Bronchial epithelial cell (primary cell): ENCODE results near the gene KLK1. TPM values are rescaled to one million over a fixed set of nuclear protein-coding genes. Genes with fewer than 3 reads are reported as not detected.

Source experiments
- DNase-seq: peaks from one replicate; pipeline ENCODE4 v3.0.0-alpha.2; 2010; ENCODE audit warnings: low read depth
- FAIRE-seq: peaks from 2 replicates; lab custom pipeline; 2011; peaks lifted over from hg19 to GRCh38; lab: Jason Lieb, UNC
- H3K27me3 ChIP-seq: 2 replicates; pipeline ENCODE4 v1.5.1; 2011; ENCODE audit warnings: low read length; ENCODE audit not compliant: control insufficient read depth, insufficient read depth
- H3K36me3 ChIP-seq: 2 replicates; pipeline ENCODE4 v1.5.1; 2011; ENCODE audit warnings: low read length; ENCODE audit not compliant: control insufficient read depth, insufficient read depth
- H3K4me3 ChIP-seq: 2 replicates; pipeline ENCODE4 v1.5.1; 2011; ENCODE audit warnings: mild to moderate bottlenecking, low read depth, low read length, control low read depth
- total RNA-seq: library from RNA; depleted of rRNA; stranded (reverse); fragments of >200 nt; gene quantifications from 2 replicates; pipeline ENCODE4 v1.2.1, GENCODE V29; 2014
- TF ChIP-seq, protein P1 (sequence below): IDR thresholded peaks from 2 replicates; pipeline ENCODE4 v1.5.1; 2011; ENCODE audit warnings: mild to moderate bottlenecking, moderate library complexity, low read length, control low read depth, inconsistent platforms; ENCODE audit not compliant: insufficient read depth, severe bottlenecking

The KLK1 gene
- total RNA-seq, 1 donor from 2014 or later: not detected

DNA sequence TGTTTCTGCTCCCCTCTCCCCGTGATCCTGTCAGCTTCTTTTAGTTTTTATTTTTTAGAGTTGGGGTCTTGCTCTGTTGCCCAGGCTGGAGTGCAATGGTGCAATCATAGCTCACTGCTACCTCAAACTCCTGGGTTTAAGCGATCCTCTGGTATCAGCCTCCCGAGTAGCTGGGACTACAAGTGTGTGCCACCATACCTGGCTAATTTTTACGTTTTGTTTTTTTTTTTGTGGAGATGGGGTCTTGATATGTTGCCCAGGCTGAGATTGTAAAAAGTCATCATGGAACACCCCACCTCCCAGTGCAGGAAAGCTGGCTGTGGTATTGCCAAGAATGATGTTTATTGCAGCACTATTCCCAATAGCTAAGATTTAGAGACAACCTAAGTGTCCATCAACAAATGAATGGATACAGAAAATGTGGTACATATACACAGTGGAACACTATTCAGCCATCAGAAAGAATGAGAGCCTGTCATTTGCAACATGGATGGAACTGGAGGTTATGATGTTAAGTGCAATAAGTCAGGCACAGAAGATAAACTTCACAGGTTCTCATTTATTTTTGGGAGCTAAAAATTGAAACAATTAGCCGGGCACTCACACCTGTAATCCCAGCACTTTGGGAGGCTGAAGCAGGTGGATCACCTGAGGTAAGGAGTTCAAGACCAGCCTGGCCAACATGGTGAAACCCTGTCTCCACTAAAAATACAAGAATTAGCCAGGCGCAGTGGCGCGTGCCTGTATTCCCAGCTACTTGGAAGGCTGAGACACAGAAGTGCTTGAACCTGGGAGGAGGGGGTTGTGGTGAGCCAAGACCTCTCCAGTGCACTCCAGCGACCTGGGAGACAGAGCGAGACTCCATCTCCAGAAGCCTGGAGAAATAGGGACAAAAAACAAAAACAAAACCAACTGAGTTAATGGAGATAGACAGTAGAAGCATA lies 16.4 kb upstream of the KLK1 start:
- DNase-seq: no peak
- FAIRE-seq: no peak
- H3K4me3 ChIP-seq: no peak overlapping the region
- no peaks in the 10 kb centered on the region for H3K36me3 ChIP-seq
- no peaks in the 10 kb centered on the region for H3K27me3 ChIP-seq
- TF ChIP-seq, protein P1, sequence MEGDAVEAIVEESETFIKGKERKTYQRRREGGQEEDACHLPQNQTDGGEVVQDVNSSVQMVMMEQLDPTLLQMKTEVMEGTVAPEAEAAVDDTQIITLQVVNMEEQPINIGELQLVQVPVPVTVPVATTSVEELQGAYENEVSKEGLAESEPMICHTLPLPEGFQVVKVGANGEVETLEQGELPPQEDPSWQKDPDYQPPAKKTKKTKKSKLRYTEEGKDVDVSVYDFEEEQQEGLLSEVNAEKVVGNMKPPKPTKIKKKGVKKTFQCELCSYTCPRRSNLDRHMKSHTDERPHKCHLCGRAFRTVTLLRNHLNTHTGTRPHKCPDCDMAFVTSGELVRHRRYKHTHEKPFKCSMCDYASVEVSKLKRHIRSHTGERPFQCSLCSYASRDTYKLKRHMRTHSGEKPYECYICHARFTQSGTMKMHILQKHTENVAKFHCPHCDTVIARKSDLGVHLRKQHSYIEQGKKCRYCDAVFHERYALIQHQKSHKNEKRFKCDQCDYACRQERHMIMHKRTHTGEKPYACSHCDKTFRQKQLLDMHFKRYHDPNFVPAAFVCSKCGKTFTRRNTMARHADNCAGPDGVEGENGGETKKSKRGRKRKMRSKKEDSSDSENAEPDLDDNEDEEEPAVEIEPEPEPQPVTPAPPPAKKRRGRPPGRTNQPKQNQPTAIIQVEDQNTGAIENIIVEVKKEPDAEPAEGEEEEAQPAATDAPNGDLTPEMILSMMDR: no peak

- TF ChIP-seq, protein P1: peak; percentile 1
- FAIRE-seq: no peak
- no peak overlapping the region for H3K4me3 ChIP-seq
These were observed 14.7 kb upstream of the KLK1 start for GRCh38 chr19:50838239-50838638.

DNA sequence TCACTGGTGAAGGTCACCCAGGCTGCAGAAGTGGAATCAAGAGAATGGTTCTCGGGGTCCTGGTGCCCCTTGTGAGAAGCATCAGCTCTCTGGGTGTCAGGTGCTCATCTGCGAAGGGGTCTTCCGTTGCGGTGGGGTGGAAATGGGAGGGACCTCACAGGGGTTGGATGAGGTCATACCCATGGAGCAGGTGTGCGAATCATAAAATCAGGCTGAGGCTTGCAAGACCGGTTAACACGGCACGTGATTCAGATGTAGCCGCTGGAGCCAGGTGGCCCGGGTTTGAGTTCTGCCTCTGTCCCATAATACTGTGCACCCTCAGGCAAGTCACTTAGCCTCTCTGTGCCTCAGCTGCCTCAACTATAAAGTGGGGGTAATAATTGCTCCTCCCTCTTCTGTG lies 13.7 kb upstream of the KLK1 start:
- Histone ChIP-seq H3K4me3 (no peak overlapping the region), H3K27me3 (no peaks in the 10 kb centered on the region), H3K36me3 (no peaks in the 10 kb centered on the region)
- DNase-seq (peak; percentile 8), FAIRE-seq (no peak)
- TF ChIP-seq, protein P1: no peak

More at GRCh38 chr19:50838239-50838638, 14.7 kb upstream of the KLK1 start:
- Histone ChIP-seq H3K27me3 (no peaks in the 10 kb centered on the region), H3K36me3 (no peaks in the 10 kb centered on the region)
- no peak for DNase-seq

GRCh38 chr19:50836543-50837195 lies 13.1 kb upstream of the KLK1 start:
- DNase-seq: no peak
- TF ChIP-seq, protein P1: no peak
- no peak for FAIRE-seq
- no peaks in the 10 kb centered on the region for H3K36me3 ChIP-seq
- H3K27me3 ChIP-seq: no peaks in the 10 kb centered on the region
- no peak overlapping the region for H3K4me3 ChIP-seq

DNA sequence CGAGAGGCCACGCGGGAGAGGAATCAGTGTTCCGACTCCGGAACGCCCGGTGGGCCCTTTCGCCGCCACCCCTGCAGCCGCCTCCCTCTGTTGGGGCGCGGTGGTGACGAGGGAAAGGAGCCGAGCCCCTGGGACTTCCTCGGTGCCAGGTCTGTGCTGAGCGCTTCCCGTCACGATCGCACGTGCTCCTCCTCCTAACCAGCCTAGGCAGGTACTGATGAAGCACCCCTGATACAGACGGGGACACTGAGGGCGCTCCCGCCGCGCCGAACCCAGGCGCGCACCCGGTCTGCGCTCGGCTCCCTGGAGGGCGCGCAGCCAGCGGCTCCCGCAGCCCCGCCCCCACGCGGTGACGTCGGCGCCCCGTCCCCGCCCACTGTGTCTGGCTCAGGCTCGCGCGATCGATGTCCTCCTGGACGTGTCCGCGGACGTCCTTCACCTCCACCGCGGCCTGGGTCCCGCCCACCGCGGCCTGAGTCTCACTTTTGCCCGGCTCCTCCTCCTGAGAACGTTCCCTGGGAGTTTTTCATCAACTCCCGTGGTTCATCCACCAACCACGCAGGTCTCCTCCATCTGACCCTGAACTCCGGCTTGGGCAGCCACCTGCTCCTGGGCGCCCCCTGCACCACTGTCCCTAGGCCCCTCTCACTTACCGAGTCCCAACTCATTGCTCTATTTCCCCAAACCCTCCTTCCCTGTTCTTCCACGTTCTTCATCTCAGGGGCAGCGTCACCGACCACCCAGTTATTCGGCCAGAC lies 12.4 kb upstream of the KLK1 start:
- peak; percentile 31 for DNase-seq

More for the DNA sequence above, 12.4 kb upstream of the KLK1 start:
- TF ChIP-seq, protein P1: no peak
- no peak for FAIRE-seq
- Histone ChIP-seq H3K27me3 (no peaks in the 10 kb centered on the region), H3K4me3 (peak overlapping the region; percentile 63), H3K36me3 (no peaks in the 10 kb centered on the region)
